DLD1 (cell line): Measurements from ENCODE around the gene MLLT1.

ENCODE experiments used
- in situ Hi-C: cut with HindIII; loops from 2 replicates; pipeline ENCODE4 v1.10.0; 2017; ENCODE audit warnings: low sequenced_read_pairs

MLLT1 gene

DNA sequence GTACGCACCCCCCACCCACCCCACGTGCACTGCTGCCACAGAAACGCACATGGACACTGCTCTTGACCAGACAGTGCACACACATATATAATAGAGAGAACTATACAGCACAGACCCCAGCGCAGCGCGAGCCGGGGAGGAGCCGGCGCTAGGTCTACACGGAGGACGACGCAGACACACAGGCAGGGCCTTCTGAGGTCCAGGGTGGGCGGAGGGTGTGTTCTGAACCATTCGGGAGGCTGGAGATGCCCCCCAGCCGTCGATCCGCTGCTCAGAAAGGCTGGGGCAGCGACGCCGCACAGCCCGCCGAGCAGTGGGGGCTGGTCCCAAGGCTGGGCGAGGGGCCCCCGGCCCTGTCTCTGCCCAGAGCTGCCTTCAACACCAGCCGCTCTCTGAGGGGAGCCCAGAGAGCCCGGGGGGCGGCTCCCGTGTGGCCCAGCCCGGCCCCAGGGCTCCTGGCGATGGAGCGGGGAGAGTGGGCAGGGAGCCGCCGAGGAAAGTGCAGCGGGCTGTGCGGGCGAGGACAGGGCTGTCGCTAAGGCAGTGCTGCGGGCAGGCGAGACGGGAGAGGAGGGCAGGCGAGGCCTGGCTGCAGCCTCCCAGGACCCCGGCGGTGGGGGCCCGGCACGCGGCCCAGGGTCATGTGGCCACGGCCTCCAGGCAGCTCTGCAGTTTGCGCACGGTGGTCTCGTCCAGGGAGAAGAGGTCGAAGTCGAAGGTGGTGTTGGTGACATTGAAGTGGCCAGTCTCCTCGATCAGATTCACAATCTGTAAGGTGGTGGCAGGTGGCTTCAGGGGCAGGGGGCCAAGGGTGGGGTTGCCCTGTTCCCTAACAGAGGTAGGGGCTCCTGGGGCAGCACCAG, 67.1 kb downstream of the MLLT1 start:
- in situ Hi-C loops, result no loop called here

DNA sequence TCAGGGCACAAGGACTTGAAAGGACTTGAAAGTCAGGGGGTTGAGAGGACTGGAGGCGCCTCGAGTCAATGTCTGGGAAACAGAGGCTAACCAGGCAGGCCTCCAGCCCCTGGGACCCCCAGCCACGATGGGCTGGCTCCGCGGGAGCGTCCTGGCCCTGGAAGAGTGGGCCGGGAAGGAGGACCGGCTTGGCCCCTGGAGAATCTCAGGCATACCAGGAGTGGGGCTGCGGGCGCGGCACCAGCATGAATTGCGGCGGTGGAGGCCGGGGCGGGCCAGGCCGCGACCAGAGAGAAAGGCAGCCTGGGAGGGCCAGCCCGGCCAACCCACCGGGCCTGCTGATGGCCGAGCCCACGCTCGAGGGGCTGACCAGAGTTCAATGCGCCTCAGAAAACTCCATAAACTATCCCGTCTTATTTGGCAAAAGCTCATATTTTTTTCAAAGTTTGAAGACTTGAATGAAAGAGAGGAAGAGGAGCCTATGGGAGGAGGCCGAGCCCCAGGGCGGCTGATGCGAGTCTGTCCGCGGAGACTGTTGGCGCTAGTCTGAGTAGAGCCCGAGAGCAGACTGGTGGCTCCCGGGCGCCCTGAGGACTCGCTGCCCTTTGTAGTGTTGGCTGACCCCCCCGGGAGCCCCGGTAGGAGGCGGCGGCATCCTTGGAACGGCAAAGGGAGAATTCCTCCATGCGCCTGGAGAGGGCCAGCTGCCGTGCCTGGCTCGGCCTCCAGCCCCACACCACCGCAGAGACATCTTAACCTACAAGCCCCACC, 68.0 kb downstream of the MLLT1 start:
- in situ Hi-C loops, result no loop called here

DNA sequence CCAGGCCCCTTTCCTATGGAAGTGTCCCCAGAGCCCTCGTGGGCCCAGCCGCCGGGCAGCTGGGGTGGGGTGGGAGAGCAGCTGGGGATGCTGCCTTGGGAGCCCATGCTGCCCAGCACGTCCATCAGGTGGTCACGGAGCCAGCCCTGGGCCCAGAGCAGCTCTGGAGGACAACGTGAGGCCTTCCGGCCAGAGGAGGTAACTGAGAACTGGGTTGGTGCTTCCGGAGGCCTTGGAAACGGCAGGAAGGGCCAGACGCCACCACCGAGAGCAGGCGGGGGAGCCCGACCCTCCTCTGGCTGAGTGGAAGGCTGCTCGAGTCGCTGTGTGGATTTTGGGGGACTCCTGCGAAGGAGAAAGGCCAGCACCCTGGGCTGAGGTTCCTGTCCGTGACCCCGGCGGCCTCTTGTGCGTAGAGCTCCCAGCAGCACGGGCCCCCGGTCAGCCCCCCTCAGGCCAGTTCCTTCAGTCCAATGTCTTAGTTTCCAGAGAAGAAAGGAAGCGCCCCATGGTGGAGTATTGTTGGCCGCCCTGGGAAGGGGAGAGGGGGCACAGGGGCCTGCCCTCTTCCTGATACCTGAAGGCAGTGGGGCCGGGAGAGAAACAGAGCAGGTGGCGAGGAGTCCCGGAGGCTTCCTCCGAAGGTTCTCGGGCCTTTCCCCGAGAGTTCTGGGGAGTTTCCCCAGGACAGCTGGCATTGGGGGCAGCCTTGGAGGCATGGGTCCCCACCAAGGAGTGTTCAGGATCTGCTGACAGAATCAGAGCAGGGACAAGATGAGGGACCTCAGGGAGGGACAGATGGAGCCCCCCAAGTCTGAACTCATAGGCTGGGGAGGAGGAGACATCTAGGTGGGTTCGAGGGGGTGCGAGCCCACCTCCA, 68.8 kb downstream of the MLLT1 start:
- in situ Hi-C loops, result no loop called here

DNA sequence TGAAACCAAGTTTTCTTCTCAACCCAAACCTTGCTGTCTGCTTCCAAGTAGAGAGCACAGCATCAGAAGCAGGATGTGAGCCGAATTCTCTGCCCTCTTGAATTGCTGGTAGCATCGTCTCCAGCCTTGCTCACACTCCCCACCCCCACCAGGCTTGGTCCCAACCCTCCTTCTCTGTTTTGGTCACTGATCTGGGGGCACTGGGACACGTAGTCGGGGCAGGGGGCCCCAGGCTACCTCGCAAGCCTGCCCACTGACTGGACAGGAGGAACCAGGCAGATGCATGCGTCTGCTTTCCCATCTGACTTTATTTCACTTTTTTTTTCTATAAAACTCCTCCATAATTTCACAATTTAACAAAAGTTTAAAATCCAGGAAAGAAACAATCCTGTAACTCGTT, 69.7 kb downstream of the MLLT1 start:
- in situ Hi-C loops, result no loop called here

DNA sequence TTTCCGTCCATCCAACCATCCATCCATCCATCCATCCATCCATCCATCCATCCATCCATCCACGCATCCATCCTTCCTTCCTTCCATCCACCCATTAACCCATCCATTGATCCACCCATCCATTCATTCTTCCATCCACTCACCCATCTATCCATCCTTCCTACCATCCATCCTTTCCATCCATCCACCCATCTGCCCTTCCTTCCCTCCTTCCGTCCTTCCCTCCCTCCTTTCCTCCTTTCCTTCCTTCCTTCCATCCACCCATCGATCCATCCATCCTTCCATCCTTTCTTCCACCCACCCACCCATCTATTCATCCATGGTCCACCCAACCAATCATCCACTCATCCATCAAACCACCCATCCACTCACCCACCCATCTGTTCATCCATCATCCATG, 70.1 kb downstream of the MLLT1 start:
- in situ Hi-C loops, result no loop called here

DNA sequence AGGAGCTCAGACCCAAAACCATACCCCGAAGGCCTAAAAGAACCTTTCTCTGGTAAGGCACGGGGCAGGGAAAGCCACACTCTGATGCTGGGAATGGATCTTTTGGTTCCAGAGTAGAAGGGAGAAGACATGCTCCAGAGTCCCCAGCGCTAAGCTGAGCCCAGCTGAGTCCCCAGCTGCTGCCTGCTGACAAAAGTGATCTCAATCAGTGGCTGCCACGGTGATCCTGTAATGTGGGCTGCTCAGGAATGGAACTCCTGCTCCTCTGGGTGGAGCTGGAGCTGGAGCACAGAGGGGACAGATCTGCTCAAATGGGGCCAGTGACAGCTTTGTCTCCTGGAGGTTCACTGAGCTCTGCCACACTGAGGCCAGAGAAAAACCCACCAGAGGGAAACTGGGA, 70.5 kb downstream of the MLLT1 start:
- in situ Hi-C loops, result no loop called here

DNA sequence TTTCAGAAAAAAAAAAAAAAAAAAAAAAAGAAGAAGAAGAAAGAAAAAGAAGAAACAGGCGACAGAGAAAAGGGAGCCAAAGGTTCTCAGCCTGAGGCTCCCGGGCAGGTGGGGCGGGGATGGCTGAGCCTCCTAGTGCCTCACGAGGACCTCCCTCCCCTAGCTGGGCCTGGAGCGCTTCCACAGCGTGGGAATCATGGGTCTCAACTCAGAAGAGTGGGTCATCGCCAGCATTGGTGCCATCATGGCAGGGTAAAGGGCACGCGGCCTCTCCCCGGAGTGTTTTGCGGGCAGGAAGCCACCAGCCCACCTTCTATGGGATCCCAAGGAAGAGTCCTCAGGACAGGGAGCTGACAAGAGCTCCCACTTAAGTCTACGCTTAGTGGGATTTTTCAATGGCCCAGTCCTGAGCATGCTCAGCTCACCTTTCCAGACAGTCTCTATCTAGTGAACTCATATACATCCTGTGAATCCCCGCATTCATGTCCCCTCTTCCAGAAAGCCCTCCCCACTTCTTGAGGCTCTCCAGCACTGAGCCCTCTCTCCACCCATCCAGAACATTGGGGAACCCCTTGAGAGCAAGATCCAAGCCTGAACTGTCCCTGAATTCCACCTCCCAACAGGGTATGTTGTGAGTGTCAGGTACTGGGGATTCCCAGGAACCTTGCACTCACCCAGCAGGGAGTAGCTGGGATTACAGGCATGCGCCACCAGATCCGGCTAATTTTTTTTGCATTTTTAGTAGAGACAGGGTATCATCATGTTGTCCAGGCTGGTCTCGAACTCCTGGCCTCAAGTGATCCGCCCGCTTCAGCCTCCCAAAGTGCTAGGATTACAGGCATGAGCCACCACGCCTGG, 74.7 kb downstream of the MLLT1 start:
- in situ Hi-C loops, result no loop called here

DNA sequence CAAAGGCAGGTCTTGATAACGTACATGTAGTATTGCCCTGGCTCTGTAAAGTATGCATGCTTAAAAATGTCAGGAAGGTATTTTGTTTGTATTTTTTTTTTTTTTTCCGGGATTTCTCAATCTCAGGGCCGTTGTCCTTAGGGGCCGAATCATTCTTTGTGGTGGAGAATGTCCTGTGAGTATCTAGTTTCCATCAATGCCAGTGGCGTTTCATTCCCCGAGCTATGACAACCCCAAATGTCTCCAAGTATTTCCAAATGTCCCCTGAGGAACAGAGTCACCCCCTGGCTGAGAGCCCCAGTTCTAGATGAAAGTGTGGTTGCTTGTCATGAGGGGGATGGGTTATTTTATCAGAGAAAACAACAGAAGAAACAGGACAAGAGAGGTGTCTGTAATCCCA, 75.6 kb downstream of the MLLT1 start:
- in situ Hi-C loops, result no loop called here

DNA sequence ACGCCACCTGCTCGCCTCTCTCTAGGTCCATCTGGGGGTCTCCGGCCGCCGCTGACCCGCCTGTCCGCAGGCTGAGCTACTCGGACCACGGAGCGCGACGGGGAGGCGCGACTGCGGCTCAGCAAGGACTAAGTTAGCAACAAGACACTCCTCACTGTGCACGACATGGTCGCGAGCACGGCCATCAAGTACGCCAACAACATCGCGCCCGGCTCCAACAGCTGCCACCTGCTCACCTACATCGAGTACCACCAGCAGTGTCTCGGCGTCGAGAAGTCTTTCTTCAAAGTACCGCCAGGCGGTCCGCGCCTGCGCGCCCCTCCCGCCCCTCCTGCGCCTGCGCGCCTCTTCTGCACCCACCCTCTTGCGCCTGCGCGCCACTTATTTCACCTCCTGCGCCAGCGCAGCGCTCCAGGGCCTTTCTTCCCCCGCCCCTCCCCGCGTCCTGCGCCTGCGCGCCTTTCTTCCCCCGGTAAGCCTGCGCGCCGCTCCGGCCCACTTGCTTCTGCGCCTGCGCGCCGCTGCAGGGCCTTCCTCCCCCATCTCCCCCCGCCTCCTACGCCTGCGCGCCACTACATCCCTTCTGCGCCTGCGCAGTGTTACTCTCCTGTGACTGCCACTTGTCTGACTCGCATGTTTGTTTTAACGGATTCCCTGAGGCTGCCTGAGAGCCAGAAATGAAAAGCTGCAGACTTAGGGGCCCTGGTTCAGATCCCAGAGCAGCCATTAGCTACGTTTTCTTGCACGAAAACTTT, 80.4 kb downstream of the MLLT1 start:
- in situ Hi-C loops, result no loop called here

DNA sequence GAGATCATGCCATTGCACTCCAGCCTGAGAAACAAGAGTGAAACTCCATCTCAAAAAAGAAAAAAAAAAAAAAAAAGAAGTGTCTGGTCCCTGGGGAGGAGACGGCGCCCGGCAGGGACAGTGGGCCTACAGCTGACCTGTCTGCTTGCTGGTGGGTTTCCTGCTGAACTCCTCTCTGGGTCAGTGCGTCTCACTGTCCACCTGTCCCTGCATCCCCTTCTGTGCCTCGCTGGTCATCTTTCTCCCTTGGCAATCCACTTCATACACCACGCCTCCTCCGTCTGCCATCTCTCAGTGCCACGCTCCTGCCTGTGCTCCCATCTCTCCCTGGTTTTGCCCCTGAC, 80.9 kb downstream of the MLLT1 start:
- in situ Hi-C loops, result no loop called here

DNA sequence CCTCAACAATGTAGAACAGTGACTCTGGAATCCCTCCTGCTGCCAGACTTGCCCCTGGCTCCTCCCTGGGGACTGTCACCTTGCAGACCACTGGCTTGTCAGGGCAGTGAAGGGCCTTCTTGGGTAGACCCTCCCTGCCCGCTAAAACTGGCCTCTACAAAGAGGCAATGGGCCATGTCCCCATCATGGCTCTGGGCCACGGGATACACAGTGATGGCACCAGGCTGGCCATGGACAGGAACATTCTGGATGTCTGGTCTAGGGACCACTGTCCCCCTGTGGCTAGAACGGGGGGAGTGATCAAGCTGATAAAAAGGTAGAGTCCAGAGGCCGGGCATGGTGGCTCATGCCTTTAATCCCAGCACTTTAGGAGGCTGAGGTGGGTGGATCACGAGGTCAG, 83.4 kb downstream of the MLLT1 start:
- in situ Hi-C loops, result no loop called here

DNA sequence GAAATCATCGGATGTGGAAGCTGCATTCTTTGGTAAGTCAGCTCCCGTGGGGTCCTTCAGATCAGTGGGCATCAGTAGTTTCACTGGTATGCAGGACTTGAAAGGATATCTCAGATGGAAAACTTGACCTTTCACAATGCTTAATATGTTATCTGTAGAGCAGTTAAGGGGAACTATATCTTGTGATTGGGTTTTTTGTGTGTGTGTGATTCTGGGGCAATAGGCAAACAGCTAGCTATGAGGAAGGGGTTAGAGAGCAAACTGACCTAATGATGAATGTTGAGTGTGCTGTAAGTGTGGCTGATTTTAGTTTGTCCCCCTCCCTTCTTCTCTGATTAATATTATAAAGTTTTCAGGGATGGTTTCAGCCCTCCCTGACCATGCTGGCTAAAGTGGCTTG, 91.0 kb downstream of the MLLT1 start:
- in situ Hi-C loops, result no loop called here

DNA sequence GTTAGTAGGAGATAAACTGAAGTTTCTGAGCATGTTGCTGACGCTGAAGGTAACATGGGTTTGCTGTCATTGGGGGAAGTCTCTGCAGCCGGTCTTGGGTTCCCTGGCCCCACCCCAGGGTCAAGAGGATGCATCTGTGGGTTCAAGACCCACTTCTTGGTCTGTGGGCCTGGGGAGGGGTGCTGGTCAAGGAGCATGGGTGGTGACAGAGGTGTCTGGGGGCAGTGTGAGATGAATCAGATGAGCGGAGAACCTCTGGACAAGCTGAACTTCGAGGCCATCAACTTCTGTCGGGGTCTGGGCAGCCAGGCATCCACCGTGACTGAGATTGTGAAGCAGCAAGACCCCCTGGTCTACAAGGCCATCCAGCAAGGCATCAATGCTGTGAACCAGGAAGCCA, 92.4 kb downstream of the MLLT1 start:
- in situ Hi-C loops, result no loop called here

DNA sequence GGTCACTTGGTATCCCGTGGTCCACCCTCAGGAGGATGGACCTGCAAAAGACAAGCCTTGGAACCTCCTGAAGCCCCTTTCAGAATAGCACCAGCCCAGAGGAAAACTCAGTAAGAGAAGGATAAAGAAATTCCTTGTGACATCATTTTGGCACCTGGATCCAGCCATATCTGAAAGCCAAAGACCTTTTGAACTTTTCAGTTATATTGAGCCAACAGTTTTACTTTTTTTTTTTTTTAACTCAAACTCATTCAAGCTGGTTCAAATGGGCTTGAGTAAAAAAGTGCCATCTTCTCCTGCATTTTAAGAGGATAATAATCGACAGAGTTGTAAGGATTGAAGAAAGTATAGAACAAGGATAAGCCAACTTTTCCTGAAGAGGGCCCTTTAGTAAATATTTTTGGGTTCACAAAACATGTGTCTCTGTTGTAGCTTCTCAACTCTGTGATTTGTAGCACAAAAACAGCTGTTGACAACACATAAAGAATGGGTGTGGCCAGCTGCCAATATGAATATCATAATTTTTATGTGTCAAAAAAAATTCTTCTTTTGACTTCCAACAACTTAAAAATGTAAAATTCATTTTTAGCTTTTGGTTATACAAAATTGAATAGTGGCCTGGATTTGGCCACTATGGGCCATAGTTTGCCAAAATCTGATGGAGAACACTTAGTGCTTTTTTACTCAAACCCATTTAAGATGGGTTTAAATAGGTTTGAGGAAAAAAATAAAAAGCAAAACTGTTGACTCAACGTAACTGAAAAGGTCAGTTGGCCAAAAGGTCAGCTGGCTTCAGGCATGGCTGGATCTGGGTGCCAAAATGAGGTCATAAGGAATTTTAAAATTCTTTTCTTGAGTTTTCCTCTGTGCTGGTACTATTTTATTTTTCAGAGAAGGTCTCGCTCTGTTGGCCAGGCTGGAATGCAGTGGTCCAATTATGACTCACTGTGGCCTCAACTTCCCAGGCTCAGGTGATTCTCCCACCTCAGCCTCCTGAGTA, 93.6 kb downstream of the MLLT1 start:
- in situ Hi-C loops, result no loop called here

DNA sequence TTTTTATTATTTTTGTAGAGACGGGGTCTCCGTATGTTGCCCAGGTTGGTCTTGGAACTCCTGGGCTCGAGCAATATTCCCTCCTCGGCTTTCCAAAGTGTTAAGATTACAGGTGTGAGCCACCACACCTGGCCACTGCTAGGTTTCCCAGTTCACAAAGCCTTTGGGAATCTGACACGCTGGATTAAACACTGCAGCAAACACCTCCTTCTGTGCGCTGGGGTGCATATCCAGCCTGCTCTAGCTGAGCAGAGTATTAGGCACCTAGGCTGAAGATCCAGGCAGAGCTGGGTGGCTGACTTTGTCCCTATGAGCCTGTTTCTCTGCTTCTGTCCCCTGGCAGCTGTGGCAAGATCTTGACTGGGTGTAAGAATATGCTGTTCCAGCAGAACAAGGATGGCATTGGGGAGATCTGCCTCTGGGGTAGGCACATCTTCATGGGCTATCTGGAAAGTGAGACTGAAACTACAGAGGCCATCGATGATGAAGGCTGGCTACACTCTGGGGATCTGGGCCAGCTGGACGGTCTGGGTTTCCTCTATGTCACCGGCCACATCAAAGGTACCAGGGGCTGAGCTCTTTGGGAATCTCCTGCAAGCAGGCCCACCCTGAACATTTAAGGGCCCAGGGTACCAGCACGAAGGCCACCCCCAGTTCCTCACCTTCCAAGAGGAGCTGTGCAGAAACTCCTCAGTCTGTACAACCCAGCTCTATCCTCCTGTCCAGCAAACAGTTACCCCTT, 94.5 kb downstream of the MLLT1 start:
- in situ Hi-C loops, result no loop called here

DNA sequence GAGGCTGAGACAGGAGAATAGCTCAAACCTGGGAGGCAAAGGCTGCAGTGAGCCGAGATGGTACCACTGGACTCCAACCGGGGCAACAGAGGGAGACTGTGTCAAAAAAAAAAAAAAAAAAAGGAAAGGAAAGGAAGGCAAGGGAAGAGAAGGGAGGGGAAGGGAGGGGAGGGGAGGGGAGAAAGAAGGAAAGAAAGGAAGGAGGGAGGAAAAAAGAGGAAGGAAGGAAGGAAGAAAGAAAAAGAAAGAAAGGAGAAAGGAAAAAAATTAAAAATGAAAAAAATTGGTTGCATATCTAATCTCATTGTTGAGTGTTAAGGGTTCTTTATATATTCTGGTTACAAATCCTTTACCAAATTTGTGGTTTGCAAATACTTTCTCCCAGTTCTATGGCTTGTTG, 98.7 kb downstream of the MLLT1 start:
- in situ Hi-C loops, result no loop called here

DNA sequence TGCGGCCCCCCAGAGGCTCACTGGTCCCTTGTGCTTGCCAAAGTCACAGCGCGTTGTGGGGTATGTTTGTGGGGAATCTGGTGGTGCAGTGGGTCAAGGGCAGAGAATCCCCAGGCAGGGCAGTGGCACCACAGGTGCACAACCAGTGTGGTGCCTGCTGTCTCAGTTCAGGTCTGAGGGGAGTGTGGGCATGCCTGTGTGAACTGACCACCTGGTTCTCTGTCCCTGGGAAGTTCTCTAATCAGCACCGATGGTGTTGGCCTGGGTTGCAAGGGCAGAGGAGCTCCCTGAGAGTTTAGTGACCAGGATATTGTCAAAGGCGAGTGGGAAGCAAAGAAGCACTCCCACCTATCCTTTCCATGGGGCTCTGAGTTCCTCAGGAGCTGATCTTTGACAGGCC, 106.6 kb downstream of the MLLT1 start:
- in situ Hi-C loops, result no loop called here
